Measurements from ENCODE around the gene AFDN.
A peak's percentile ranks its signal among the peaks of the same experiment; 100 is the strongest.

Gene AFDN, protein sequence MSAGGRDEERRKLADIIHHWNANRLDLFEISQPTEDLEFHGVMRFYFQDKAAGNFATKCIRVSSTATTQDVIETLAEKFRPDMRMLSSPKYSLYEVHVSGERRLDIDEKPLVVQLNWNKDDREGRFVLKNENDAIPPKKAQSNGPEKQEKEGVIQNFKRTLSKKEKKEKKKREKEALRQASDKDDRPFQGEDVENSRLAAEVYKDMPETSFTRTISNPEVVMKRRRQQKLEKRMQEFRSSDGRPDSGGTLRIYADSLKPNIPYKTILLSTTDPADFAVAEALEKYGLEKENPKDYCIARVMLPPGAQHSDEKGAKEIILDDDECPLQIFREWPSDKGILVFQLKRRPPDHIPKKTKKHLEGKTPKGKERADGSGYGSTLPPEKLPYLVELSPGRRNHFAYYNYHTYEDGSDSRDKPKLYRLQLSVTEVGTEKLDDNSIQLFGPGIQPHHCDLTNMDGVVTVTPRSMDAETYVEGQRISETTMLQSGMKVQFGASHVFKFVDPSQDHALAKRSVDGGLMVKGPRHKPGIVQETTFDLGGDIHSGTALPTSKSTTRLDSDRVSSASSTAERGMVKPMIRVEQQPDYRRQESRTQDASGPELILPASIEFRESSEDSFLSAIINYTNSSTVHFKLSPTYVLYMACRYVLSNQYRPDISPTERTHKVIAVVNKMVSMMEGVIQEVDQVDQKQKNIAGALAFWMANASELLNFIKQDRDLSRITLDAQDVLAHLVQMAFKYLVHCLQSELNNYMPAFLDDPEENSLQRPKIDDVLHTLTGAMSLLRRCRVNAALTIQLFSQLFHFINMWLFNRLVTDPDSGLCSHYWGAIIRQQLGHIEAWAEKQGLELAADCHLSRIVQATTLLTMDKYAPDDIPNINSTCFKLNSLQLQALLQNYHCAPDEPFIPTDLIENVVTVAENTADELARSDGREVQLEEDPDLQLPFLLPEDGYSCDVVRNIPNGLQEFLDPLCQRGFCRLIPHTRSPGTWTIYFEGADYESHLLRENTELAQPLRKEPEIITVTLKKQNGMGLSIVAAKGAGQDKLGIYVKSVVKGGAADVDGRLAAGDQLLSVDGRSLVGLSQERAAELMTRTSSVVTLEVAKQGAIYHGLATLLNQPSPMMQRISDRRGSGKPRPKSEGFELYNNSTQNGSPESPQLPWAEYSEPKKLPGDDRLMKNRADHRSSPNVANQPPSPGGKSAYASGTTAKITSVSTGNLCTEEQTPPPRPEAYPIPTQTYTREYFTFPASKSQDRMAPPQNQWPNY (N-terminal part only)
- total RNA-seq: 11.5 to 22.5 (median 14.2) reads per million in 17 experiments

- peak in 2 of 4 experiments; percentile 8 to 27 for DNase-seq
Measured at GRCh38 chr6:167826896-167827582, at the start of gene AFDN. TSS of gene AFDN (plus strand) at chr6:167826911. CDS start at chr6:167827133, 222 bp downstream.

DNA sequence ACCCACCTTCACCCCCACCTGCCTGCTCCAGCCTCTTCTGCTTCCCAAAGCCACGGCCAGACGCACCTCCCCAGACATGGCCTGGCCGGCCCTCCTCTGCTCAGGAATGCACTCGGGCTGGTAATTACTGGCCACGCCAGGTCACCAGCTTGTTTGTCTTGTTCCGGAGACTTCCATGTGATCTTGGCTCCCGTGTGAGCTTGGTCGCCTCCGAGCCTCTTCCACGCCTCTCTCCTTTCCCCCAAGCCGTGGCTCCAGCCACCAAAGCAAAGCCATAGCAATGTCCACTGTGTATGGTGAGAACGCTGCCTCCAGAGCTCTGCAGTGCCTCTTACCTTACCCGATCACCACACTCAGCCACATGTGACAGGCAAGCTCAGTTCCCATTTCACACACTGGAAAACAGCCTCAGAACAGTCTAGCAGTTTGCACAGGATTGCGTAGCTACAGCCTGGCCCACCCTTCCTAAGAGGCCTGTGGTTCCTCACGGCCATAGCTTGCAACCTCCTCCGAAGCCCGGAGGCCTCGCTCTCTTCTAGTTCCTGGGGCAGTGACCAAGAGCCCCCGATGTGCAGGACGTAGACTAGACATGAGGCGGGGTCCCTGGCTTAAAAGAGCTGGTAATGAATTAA, 48.1 kb upstream of the AFDN start:
- DNase-seq: no peak

GRCh38 chr6:167779129-167779992, 47.4 kb upstream of the AFDN start:
- DNase-seq: no peak

DNA sequence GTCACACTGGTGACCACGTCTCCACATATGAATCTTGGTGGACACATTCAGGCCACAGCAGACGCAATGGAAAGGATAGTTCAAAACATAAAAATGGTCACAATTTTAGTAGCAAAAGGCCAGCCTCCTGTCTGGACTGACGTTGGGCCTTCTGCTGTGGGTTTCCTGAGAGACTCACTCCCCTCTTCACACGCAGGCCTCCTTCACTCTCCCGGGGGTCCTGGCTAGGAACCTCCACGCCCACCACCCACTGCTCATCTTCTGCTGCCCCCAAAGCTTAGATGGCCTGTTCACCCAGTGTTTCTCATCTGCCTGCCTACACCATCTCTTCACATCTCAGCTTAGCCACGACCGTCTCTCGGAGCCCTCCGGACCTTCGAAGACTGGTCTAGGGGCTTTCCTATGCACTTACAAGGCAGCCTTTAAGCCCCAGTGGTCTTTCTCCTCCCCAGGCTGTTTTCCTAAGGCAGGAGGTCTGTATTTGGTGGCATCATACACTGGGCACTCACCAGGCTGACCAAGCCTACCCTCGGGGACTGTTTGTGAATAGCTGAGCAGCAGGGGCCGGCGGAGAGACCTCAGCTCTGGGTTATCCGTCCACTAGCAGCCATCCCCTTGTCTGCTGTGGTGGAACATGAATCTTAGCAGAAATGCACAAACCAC, 46.6 kb upstream of the AFDN start:
- no peak for DNase-seq

DNA sequence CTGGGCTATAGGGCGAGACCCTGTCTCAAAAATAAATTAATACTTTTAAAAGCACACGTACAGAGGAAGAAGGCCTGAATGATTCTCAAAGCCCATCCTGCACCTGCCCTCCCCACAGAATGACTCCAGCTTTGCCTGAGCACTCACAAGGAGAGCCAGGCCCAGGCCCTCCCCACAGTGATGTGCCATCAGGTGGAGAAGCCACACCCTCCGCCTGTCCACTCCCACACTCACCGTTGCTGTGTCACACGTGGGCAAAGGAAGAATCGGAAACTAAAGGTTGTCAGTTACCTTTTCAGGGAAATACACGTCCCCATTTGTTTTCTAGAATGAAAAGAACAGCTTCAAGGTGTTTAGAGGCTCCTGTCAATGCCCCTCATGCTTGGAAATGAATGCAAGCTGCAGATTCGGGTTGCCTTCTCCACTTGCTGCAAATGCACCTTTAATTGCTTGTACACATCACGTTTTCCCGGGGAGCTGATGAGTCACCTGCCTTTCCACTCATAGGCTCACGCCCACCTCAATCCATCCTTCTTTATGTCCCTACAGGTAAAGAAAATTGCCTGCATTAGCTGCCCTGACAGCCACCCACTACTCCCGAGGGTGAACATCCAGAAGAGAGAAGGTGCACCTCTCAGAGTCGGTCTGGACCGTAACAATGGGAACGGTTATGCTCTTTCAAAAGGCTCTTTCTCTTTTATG, 45.5 kb upstream of the AFDN start:
- DNase-seq: no peak

- no peak for DNase-seq
Measured at GRCh38 chr6:167781868-167782267, 44.8 kb upstream of the AFDN start.

DNA sequence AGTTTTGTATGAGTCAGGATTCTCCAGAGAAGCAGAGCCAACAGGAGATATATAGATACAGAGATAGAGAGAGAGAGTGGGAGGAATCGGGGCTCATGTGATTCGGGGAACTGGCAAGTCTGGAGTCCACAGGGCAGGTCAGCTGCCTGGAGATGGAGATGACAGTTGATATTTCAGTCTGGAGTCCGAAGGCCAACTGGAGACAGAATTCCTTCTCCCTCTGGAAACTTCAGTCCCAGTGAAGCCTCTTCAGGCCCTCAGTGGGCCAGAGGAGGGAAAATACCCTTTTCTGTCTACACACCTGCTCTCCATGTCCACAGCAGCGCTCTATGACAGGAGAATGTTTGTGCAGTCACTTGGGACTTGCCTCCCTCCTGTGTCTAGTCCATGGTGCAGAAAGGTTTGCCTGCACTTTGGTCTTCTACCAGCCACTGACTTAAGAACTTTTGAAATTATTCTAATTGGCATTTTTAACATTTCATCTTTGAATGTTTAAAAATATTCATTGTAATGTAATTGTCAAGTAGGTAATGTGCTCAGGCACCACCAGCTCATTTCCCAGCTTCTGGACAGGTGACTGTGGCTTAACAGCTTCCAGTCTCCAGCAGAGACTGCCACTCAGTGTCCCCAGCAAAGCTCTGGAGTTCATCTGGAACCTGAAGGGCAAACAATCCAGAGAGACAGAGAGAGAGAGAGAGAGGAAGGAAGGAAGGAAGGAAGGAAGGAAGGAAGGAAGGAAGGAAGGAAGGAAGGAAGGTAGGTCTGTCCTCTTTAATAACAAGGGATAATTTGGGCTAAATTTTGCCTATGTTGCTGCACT, 43.8 kb upstream of the AFDN start:
- no peak for DNase-seq

- no peak for DNase-seq
Measured at GRCh38 chr6:167786853-167787675, 39.6 kb upstream of the AFDN start.

- DNase-seq: no peak
Measured at GRCh38 chr6:167787896-167788562, 38.7 kb upstream of the AFDN start.

GRCh38 chr6:167788563-167788903, 38.2 kb upstream of the AFDN start:
- no peak for DNase-seq

DNA sequence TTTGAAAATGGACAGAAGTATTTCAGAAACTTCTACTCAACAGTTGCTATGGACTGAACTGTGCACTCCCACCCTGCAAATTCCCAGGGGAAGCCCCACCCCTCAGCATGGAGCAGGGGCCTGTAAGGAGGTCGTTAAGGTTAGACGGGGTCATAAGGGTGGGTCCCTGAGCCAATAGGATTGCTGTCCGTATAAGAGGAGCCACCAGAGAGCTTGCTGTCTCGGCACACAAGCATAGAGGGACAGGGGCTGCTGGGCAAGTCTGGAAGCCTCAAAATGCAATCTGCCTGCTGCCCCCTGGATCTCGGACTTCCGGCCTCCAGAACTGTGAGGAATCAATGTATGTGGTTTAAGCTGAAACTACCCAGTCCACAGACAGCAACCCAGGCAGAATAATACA, 37.4 kb upstream of the AFDN start:
- DNase-seq: no peak

GRCh38 chr6:167791091-167791779, 35.5 kb upstream of the AFDN start:
- peak; percentile 13 to 48 (median 46) for DNase-seq

GRCh38 chr6:167791780-167792478, 34.8 kb upstream of the AFDN start:
- no peak for DNase-seq

- no peak for DNase-seq
Measured at GRCh38 chr6:167793421-167793820, 33.3 kb upstream of the AFDN start.
